Tibial nerve (tissue), 4 donors: ENCODE results near the gene RFX6. TPM values are rescaled to one million over a fixed set of nuclear protein-coding genes. Genes with fewer than 3 reads are reported as not detected.

ENCODE experiments used
- DNase-seq, 2 donors: peaks; one replicate each; pipeline ENCODE4 v3.0.0-alpha.2; 2019; ENCODE audit warnings: low spot score in 2 of 2
- H3K27ac ChIP-seq, 4 donors: fragments of 200-600 bp; sonication (generic) in 3 of 4; one replicate each; pipeline ENCODE4 v1.5.1; 2017 to 2019; ENCODE audit warnings: mild to moderate bottlenecking in 1 of 4
- H3K27me3 ChIP-seq, 2 donors: fragments of 200-600 bp; sonication (generic) in 1 of 2; one replicate each; pipeline versions ENCODE4 v1.5.1 to v1.6.0; 2017 to 2019
- H3K36me3 ChIP-seq, 3 donors: fragments of 200-600 bp; sonication (generic); one replicate each; pipeline ENCODE4 v1.5.1; 2018 to 2019
- H3K4me1 ChIP-seq, 4 donors: fragments of 200-600 bp; sonication (generic) in 3 of 4; one replicate each; pipeline ENCODE4 v1.5.1; 2017 to 2019
- H3K4me3 ChIP-seq, 4 donors: fragments of 200-600 bp; sonication (generic) in 3 of 4; one replicate each; pipeline ENCODE4 v1.5.1; 2017 to 2019; ENCODE audit warnings: mild to moderate bottlenecking in 1 of 4, moderate library complexity in 1 of 4
- H3K9me3 ChIP-seq, 4 donors: fragments of 200-600 bp; sonication (generic) in 3 of 4; one replicate each; pipeline ENCODE4 v1.5.1; 2017 to 2019
- CTCF ChIP-seq, 5 experiments: fragments of 200-600 bp in 3 of 5; fragments of 450-650 bp in 2 of 5; sonication (generic) in 3 of 5; IDR thresholded peaks; one replicate each; pipeline ENCODE4 v1.5.1; 2016 to 2019; ENCODE audit warnings: antibody characterized with exemption in 5 of 5, mild to moderate bottlenecking in 3 of 5, moderate library complexity in 2 of 5
- EP300 ChIP-seq, 2 donors: sonication (generic); formaldehyde crosslinking; IDR thresholded peaks; one replicate each; pipeline ENCODE4 v1.6.1; 2017; ENCODE audit warnings: antibody characterized with exemption in 2 of 2, mild to moderate bottlenecking in 1 of 2
- POLR2A ChIP-seq, 2 donors: fragments of 450-650 bp; IDR thresholded peaks; one replicate each; pipeline ENCODE4 v1.6.1; 2017; ENCODE audit warnings: antibody characterized with exemption in 2 of 2, mild to moderate bottlenecking in 2 of 2, moderate library complexity in 2 of 2
- WGBS, 2 donors: methylation state at CpG; one replicate each; pipeline ENCODE4 v1.1.5; 2018; 5-methylcytosine and 5-hydroxymethylcytosine counted together
- total RNA-seq, 4 donors: library from RNA; depleted of rRNA; stranded (reverse); fragments of >200 nt; gene quantifications; one replicate each; pipeline ENCODE4 v1.1.0, GENCODE V29; 2016

Gene RFX6
- total RNA-seq, 4 donors from 2014 or later = 0.22 TPM; not detected in 3

- H3K27me3 ChIP-seq = no peaks in the 10 kb centered on the region
- no peak overlapping the region for H3K27ac ChIP-seq
- no peak for DNase-seq
- no peaks in the 10 kb centered on the region for H3K4me1 ChIP-seq
- H3K9me3 ChIP-seq = peaks cover 0 to 36% (median 8%) of the 10 kb centered on the region in 4 donors
- H3K36me3 ChIP-seq = no peaks in the 10 kb centered on the region
- H3K4me3 ChIP-seq = no peak overlapping the region
- TF ChIP-seq POLR2A (IDR thresholded peaks at IDR 0.05) = no peak
- TF ChIP-seq EP300 (IDR thresholded peaks at IDR 0.05) = no peak
- TF ChIP-seq CTCF (IDR thresholded peaks at IDR 0.05) = no peak
These were observed 17.8 kb upstream of the RFX6 start for GRCh38 chr6:116859264-116859663.

GRCh38 chr6:116866281-116866871 lies 10.7 kb upstream of the RFX6 start:
- 89 to 91% methylated on average over 3 of the region's 3 CpGs for WGBS, 2 donors
- H3K9me3 ChIP-seq = no peaks in the 10 kb centered on the region
- no peak overlapping the region for H3K27ac ChIP-seq
- TF ChIP-seq POLR2A (IDR thresholded peaks at IDR 0.05) = no peak
- no peak for DNase-seq
- no peaks in the 10 kb centered on the region for H3K36me3 ChIP-seq
- no peaks in the 10 kb centered on the region for H3K27me3 ChIP-seq
- no peaks in the 10 kb centered on the region for H3K4me1 ChIP-seq
- H3K4me3 ChIP-seq = no peak overlapping the region

GRCh38 chr6:116872771-116873170 lies 4.3 kb upstream of the RFX6 start:
- H3K27me3 ChIP-seq = peaks cover 0 to 36% of the 10 kb centered on the region in 2 donors
- no peaks in the 10 kb centered on the region for H3K36me3 ChIP-seq
- no peak overlapping the region for H3K4me3 ChIP-seq
- WGBS, 2 donors = 91 to 92% methylated on average over 4 of the region's 4 CpGs
- TF ChIP-seq POLR2A (IDR thresholded peaks at IDR 0.05) (no peak), EP300 (IDR thresholded peaks at IDR 0.05) (no peak), CTCF (IDR thresholded peaks at IDR 0.05) (no peak)
- no peak for DNase-seq
- H3K27ac ChIP-seq = no peak overlapping the region
- peaks cover 0 to 3% (median 0%) of the 10 kb centered on the region in 4 donors for H3K9me3 ChIP-seq
- peaks cover 0 to 17% (median 3%) of the 10 kb centered on the region in 4 donors for H3K4me1 ChIP-seq

GRCh38 chr6:116876107-116876506 lies 935 bp upstream of the RFX6 start:
- peaks cover 0 to 3% (median 0%) of the 10 kb centered on the region in 4 donors for H3K9me3 ChIP-seq
- no peak for DNase-seq
- WGBS, 2 donors = 24 to 28% methylated on average over 8 of the region's 8 CpGs
- no peak overlapping the region for H3K4me3 ChIP-seq
- peaks cover 0 to 48% of the 10 kb centered on the region in 2 donors for H3K27me3 ChIP-seq
- H3K27ac ChIP-seq = no peak overlapping the region
- peaks cover 0 to 17% (median 3%) of the 10 kb centered on the region in 4 donors for H3K4me1 ChIP-seq
- H3K36me3 ChIP-seq = no peaks in the 10 kb centered on the region
- TF ChIP-seq EP300 (IDR thresholded peaks at IDR 0.05) (no peak), POLR2A (IDR thresholded peaks at IDR 0.05) (no peak), CTCF (IDR thresholded peaks at IDR 0.05) (no peak)

- TF ChIP-seq CTCF (IDR thresholded peaks at IDR 0.05) = no peak
- no peak for TF ChIP-seq EP300 (IDR thresholded peaks at IDR 0.05)
- TF ChIP-seq POLR2A (IDR thresholded peaks at IDR 0.05) = no peak
- Histone ChIP-seq H3K9me3 (peaks cover 0 to under 1% (median 0%) of the 10 kb centered on the region in 4 donors), H3K4me3 (no peak overlapping the region), H3K36me3 (no peaks in the 10 kb centered on the region), H3K27ac (no peak overlapping the region), H3K4me1 (peaks cover 0 to 17% (median 3%) of the 10 kb centered on the region in 4 donors), H3K27me3 (peaks cover 0 to 48% of the 10 kb centered on the region in 2 donors)
- DNase-seq = no peak
- 6% methylated on average over 10 of the region's 10 CpGs for WGBS, 2 donors
These were observed 701 bp downstream of the RFX6 start for GRCh38 chr6:116877743-116878142.
